SK-N-SH (cell line): ENCODE results near the gene FAM107B. TPM values are rescaled to one million over a fixed set of nuclear protein-coding genes. Genes with fewer than 3 reads are reported as not detected.

Source experiments
- CTCF ChIA-PET: fragments of 300-600, 350-600 bp; formaldehyde crosslinking; extraction: SDS; loops from one replicate; lab custom pipeline; 2021; lab: Yijun Ruan, JAX
- POLR2A ChIA-PET: fragments of 350-600 bp; sonication (Branson Sonifier 250); formaldehyde crosslinking; extraction: SDS; loops from one replicate; lab custom pipeline; 2020; ENCODE audit warnings: antibody characterized with exemption, inconsistent platforms; lab: Yijun Ruan, JAX
- DNase-seq: peaks from one replicate; pipeline ENCODE4 v3.0.0; 2012
- H2AFZ ChIP-seq: fragments of 200-600 bp; sonication (generic); 2 replicates; pipeline ENCODE4 v1.8.1; 2016; ENCODE audit warnings: antibody characterized with exemption, mild to moderate bottlenecking, low read depth
- H3F3A ChIP-seq: fragments of 200-600 bp; sonication (generic); replicated peaks from 2 replicates; pipeline ENCODE3; 2016; ENCODE audit warnings: antibody characterized with exemption, mild to moderate bottlenecking; ENCODE audit not compliant: insufficient read depth
- H3K27ac ChIP-seq, 2 experiments: fragments of 200-500 bp in 1 of 2; fragments of 200-600 bp in 1 of 2; sonication (Bioruptor generic) in 1 of 2; sonication (generic), shearing (Covaris generic) in 1 of 2; 2 replicates each; pipeline versions ENCODE4 v1.5.1 to v1.6.1; 2014 to 2016; ENCODE audit warnings: low read depth in 2 of 2, inconsistent platforms in 1 of 2, low read length in 1 of 2, mild to moderate bottlenecking in 1 of 2, mixed read lengths in 1 of 2
- H3K27me3 ChIP-seq: fragments of 200-600 bp; sonication (generic), shearing (Covaris generic); 2 replicates; pipeline ENCODE4 v1.6.1; 2016; ENCODE audit warnings: mixed run types; ENCODE audit not compliant: insufficient read depth
- H3K36me3 ChIP-seq, 2 experiments: fragments of 200-500 bp in 1 of 2; fragments of 200-600 bp in 1 of 2; sonication (Bioruptor generic) in 1 of 2; sonication (generic) in 1 of 2; replicated peaks in 1 of 2; 2 replicates each; pipeline versions ENCODE3 to v1.5.1; 2014 to 2016; ENCODE audit warnings: low read length in 1 of 2, mild to moderate bottlenecking in 1 of 2; ENCODE audit not compliant: insufficient read depth in 2 of 2, control insufficient read depth in 1 of 2
- H3K4me1 ChIP-seq, 2 experiments: fragments of 200-500 bp in 1 of 2; fragments of 200-600 bp in 1 of 2; sonication (Bioruptor generic) in 1 of 2; sonication (generic), shearing (Covaris generic) in 1 of 2; 2 replicates each; pipeline versions ENCODE4 v1.5.1 to v1.6.1; 2014 to 2016; ENCODE audit warnings: low read depth in 1 of 2, low read length in 1 of 2, mixed run types in 1 of 2; ENCODE audit not compliant: insufficient read depth in 2 of 2, control insufficient read depth in 1 of 2
- H3K4me2 ChIP-seq: fragments of 200-600 bp; sonication (generic), shearing (Covaris generic); 2 replicates; pipeline ENCODE4 v1.6.1; 2017; ENCODE audit warnings: mixed run types
- H3K4me3 ChIP-seq, 2 experiments: fragments of 200-500 bp in 1 of 2; fragments of 200-600 bp in 1 of 2; sonication (Bioruptor generic) in 1 of 2; sonication (generic), shearing (Covaris generic) in 1 of 2; 2 replicates each; pipeline versions ENCODE4 v1.5.1 to v1.8.1; 2014 to 2016; ENCODE audit warnings: low read depth in 2 of 2, inconsistent platforms in 1 of 2, low read length in 1 of 2, mild to moderate bottlenecking in 1 of 2, mixed read lengths in 1 of 2, moderate library complexity in 1 of 2
- H3K79me2 ChIP-seq: fragments of 200-600 bp; sonication (generic); 2 replicates; pipeline ENCODE4 v1.8.1; 2017; ENCODE audit warnings: mild to moderate bottlenecking; ENCODE audit not compliant: insufficient read depth
- H3K9ac ChIP-seq: fragments of 200-600 bp; sonication (generic); 2 replicates; pipeline ENCODE4 v1.6.1; 2017; ENCODE audit warnings: mixed run types
- H3K9me2 ChIP-seq: fragments of 200-600 bp; sonication (generic); 2 replicates; pipeline ENCODE4 v1.6.1; 2017; ENCODE audit warnings: mixed run types
- H3K9me3 ChIP-seq: fragments of 200-600 bp; sonication (generic); 2 replicates; pipeline ENCODE4 v1.6.1; 2017; ENCODE audit warnings: mixed run types, mild to moderate bottlenecking, moderate library complexity
- H4K20me1 ChIP-seq: fragments of 200-600 bp; sonication (generic); 2 replicates; pipeline ENCODE4 v1.6.1; 2017; ENCODE audit warnings: mild to moderate bottlenecking, mixed run types; ENCODE audit not compliant: insufficient read depth
- NRF1 ChIP-seq: IDR thresholded peaks from 2 replicates; pipeline ENCODE4 v1.6.1; 2012; ENCODE audit warnings: low read depth, mild to moderate bottlenecking, low read length
- RCOR1 ChIP-seq: fragments of 150-350 bp; IDR thresholded peaks from 2 replicates; pipeline ENCODE4 v1.6.1; 2017; ENCODE audit warnings: antibody characterized with exemption, low read length
- USF2 ChIP-seq: fragments of 150-350 bp; IDR thresholded peaks from 2 replicates; pipeline ENCODE4 v1.6.1; 2017; ENCODE audit warnings: antibody characterized with exemption, low read length, low read depth, borderline replicate concordance
- WGBS: methylation state at CpG from one replicate; pipeline ENCODE4 v1.1.6; 2017; ENCODE audit warnings: low lambda C conversion rate; 5-methylcytosine and 5-hydroxymethylcytosine counted together
- polyA plus RNA-seq, 3 experiments: library from polyadenylated mRNA; depleted of rRNA; stranded (reverse); fragments of >200 nt; gene quantifications; 2 replicates each; pipeline ENCODE4 v1.2.3, GENCODE V29; 2012
- small RNA-seq, 7 experiments: library from RNA; depleted of rRNA; stranded (forward); fragments of <200 nt; gene quantifications; one replicate each; pipeline ENCODE3, GENCODE V24; 2012

The FAM107B gene
- polyA plus RNA-seq, 1 of the 3 experiments (the other 2 are of a cell fraction), result 1.0 TPM

DNA sequence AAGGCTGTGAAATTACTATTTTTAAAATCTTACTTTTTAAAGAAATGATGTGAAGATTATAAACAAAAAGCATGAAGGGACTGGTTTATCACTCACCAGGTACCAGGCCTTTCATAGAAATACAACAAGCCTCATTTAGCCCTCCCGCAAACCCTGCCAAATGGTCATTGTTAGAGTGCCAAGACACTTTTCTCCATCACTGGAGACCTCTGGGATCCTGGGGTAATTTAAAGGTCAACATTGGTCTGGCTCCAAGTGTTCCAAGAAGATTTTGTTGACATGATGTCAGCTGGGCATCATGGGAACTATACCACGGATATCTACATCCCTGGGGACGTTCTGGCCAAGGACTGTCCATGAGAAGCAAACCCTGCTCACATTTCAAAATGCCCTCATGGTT, 306.0 kb downstream of the FAM107B start:
- TF ChIP-seq RCOR1, result no peak
- TF ChIP-seq USF2, result no peak
- TF ChIP-seq NRF1, result no peak
- no peak overlapping the region for H3K27ac ChIP-seq
- no peaks in the 10 kb centered on the region for H3K36me3 ChIP-seq
- no peaks in the 10 kb centered on the region for H3F3A ChIP-seq
- H2AFZ ChIP-seq, result no peak overlapping the region
- WGBS, result 51% methylated on average over 3 of the region's 3 CpGs
- H3K4me3 ChIP-seq, result no peak overlapping the region
- H4K20me1 ChIP-seq, result no peaks in the 10 kb centered on the region
- no peaks in the 10 kb centered on the region for H3K79me2 ChIP-seq
- H3K9ac ChIP-seq, result no peak overlapping the region
- no peaks in the 10 kb centered on the region; a peak in 1 of 4 replicates for H3K4me1 ChIP-seq
- ChIA-PET CTCF (no interaction called here), POLR2A (no interaction called here)
- no peak overlapping the region for H3K4me2 ChIP-seq
- H3K9me3 ChIP-seq, result no peaks in the 10 kb centered on the region
- no peaks in the 10 kb centered on the region for H3K9me2 ChIP-seq
- DNase-seq, result no peak
- no peaks in the 10 kb centered on the region for H3K27me3 ChIP-seq

Small RNA genes within 50 kb of the gene (small RNA-seq; reads per million reads assigned to genes)
- 0 to 0.29 (median 0) reads per million in 7 experiments for gene RNA5SP302

Other genes with a start within 250 kb of the FAM107B start
- gene CDNF, start 63.1 kb upstream of the FAM107B start, polyA plus RNA-seq (2012; rRNA removed), result 1.0 and 1.2 TPM in 2 replicates
- gene HSPA14, start 63.4 kb upstream of the FAM107B start, polyA plus RNA-seq (2012; rRNA removed), result 8.8 and 10.8 TPM in 2 replicates
- gene MSANTD7, start 63.4 kb upstream of the FAM107B start, polyA plus RNA-seq (2012; rRNA removed), result 3.2 and 3.9 TPM in 2 replicates
- gene SUV39H2, start 104.0 kb upstream of the FAM107B start, polyA plus RNA-seq (2012; rRNA removed), result 4.6 and 4.9 TPM in 2 replicates
- gene DCLRE1C, start 179.2 kb upstream of the FAM107B start, polyA plus RNA-seq (2012; rRNA removed), result 2.5 and 3.0 TPM in 2 replicates
- gene MEIG1, start 184.5 kb upstream of the FAM107B start, polyA plus RNA-seq (2012; rRNA removed), result 0.42 and 0.43 TPM in 2 replicates